Measurements from ENCODE around the gene ID4. TPM values are rescaled to one million over a fixed set of nuclear protein-coding genes. Genes with fewer than 3 reads are reported as not detected.

The ID4 gene
- total and polyA plus RNA-seq, 2 of the 4 experiments (the other 2 are of a cell fraction): 3.0 to 3.6 TPM

- Histone ChIP-seq H2BK20ac (ENCODE audit: low read depth, low read length) (no peak overlapping the region), H3K79me1 (ENCODE audit: low read depth in 1 of 2, low read length in 2 of 2) (no peaks in the 10 kb centered on the region)
Observed at GRCh38 chr6:19860235-19860877, 23.2 kb downstream of the ID4 start.

More at GRCh38 chr6:19860235-19860877, 23.2 kb downstream of the ID4 start:
- ChIA-PET POLR2A (ENCODE audit: unreplicated experiment) (no interaction called here), CTCF (no interaction called here)
- Histone ChIP-seq H3K4me2 (ENCODE audit: low read depth, low read length) (no peak overlapping the region), H2BK15ac (ENCODE audit: low read depth, low read length) (no peak overlapping the region), H3K23ac (ENCODE audit: low read depth, low read length) (no peak overlapping the region), H4K20me1 (ENCODE audit: insufficient read depth, low read length) (no peaks in the 10 kb centered on the region), H3K14ac (replicated peaks; ENCODE audit: low read depth, low read length) (no peak overlapping the region), H3K18ac (ENCODE audit: low read depth, low read length) (no peak overlapping the region), H3K9ac (ENCODE audit: low read depth, low read length) (no peak overlapping the region), H3K9me1 (ENCODE audit: insufficient read depth, low read length) (no peaks in the 10 kb centered on the region), H4K91ac (ENCODE audit: insufficient read depth, low read depth, low read length) (no peak overlapping the region), H3K4ac (ENCODE audit: low read depth, low read length) (no peak overlapping the region), H3K36me3 (ENCODE audit: control insufficient read depth, insufficient read depth, low read length) (no peaks in the 10 kb centered on the region), H3K56ac (ENCODE audit: extremely low read depth, insufficient read depth, low read length) (no peak overlapping the region), H3K4me1 (ENCODE audit: control insufficient read depth, insufficient read depth, low read length) (no peaks in the 10 kb centered on the region), H2AK9ac (replicated peaks; ENCODE audit: low read depth, low read length, poor library complexity) (no peak overlapping the region), H3K4me3 (ENCODE audit: insufficient read depth, low read depth, low read length) (no peak overlapping the region), H3K27me3 (ENCODE audit: control insufficient read depth, insufficient read depth, low read length) (peaks cover 3% of the 10 kb centered on the region; the same call in 1 of the 2 replicates), H2AFZ (replicated peaks; ENCODE audit: low read length, poor library complexity) (no peak overlapping the region), H3K9me3 (ENCODE audit: control insufficient read depth, insufficient read depth, low read length) (no peaks in the 10 kb centered on the region), H4K5ac (ENCODE audit: low read depth, low read length) (no peak overlapping the region), H2BK120ac (ENCODE audit: low read depth, low read length) (no peak overlapping the region), H3K27ac (ENCODE audit: insufficient read depth, low read length) (no peak overlapping the region), H2BK5ac (ENCODE audit: low read depth, low read length, poor library complexity, severe bottlenecking) (no peak overlapping the region), H2AK5ac (ENCODE audit: low read depth, low read length) (no peak overlapping the region), H4K8ac (ENCODE audit: low read depth in 2 of 2, low read length in 2 of 2) (no peak overlapping the region)
- intact Hi-C loops (cut with micrococcal nuclease): loop anchor here (1.0 kb wide), 1 partner anchor 45 kb away; no protein-coding TSS in a partner anchor
- DNase-seq: no peak
- TF ChIP-seq RCOR1 (IDR thresholded peaks at IDR 0.05; ENCODE audit: insufficient replicate concordance, low read length) (no peak), SMC3 (IDR thresholded peaks at IDR 0.05; ENCODE audit: low read depth, low read length) (no peak), CEBPB (IDR thresholded peaks at IDR 0.05; ENCODE audit: low read depth, low read length) (no peak), MAZ (IDR thresholded peaks at IDR 0.05; ENCODE audit: borderline replicate concordance, low read depth, low read length) (no peak), MXI1 (IDR thresholded peaks at IDR 0.05; ENCODE audit: borderline replicate concordance, low read depth, low read length) (no peak), POLR2A (IDR thresholded peaks at IDR 0.05; ENCODE audit: low read depth, low read length) (no peak), MAFK (IDR thresholded peaks at IDR 0.05; ENCODE audit: low read depth, low read length) (no peak), RFX5 (IDR thresholded peaks at IDR 0.05; ENCODE audit: low read depth, low read length) (no peak), BHLHE40 (IDR thresholded peaks at IDR 0.05; ENCODE audit: low read depth, low read length) (no peak)
- TF ChIP-seq, protein P1, sequence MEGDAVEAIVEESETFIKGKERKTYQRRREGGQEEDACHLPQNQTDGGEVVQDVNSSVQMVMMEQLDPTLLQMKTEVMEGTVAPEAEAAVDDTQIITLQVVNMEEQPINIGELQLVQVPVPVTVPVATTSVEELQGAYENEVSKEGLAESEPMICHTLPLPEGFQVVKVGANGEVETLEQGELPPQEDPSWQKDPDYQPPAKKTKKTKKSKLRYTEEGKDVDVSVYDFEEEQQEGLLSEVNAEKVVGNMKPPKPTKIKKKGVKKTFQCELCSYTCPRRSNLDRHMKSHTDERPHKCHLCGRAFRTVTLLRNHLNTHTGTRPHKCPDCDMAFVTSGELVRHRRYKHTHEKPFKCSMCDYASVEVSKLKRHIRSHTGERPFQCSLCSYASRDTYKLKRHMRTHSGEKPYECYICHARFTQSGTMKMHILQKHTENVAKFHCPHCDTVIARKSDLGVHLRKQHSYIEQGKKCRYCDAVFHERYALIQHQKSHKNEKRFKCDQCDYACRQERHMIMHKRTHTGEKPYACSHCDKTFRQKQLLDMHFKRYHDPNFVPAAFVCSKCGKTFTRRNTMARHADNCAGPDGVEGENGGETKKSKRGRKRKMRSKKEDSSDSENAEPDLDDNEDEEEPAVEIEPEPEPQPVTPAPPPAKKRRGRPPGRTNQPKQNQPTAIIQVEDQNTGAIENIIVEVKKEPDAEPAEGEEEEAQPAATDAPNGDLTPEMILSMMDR (conservative IDR thresholded peaks at IDR 0.05; ENCODE audit: low read depth, low read length): no peak
- WGBS, 2 experiments (ENCODE audit: extremely low coverage in 2 of 2, insufficient read length in 1 of 2): 30% methylated on average over 2 of the region's 4 CpGs; no CpG with 5 or more reads in 1 of the 2 experiments
- in situ Hi-C loops (cut with MboI; ENCODE audit: low sequenced_read_pairs): loop anchor here (25.0 kb wide), 3 partner anchors 873 to 1273 kb away; no protein-coding TSS in a partner anchor
- BruUV-seq (replicated peaks): no TSS peak
- ATAC-seq (ENCODE audit: low read depth): no peak
- dilution Hi-C loops (cut with HindIII; ENCODE audit: low sequenced_read_pairs, unreplicated experiment): no loop called here
